HCT116 (cell line): ENCODE results near the gene SRI. TPM values are rescaled to one million over a fixed set of nuclear protein-coding genes. Genes with fewer than 3 reads are reported as not detected.
A peak's percentile ranks its signal among the peaks of the same experiment; 100 is the strongest.

Experiments used
- ATAC-seq: fragments of 200-7000 bp; cut with Tn5 transposase; 2 replicates; pipeline ENCODE4 v1.9.1; 2020; ENCODE audit warnings: mild to moderate bottlenecking, moderate library complexity
- BruUV-seq: library from RNA; stranded (reverse); fragments of 400-500 nt; replicated peaks from 2 replicates; lab custom pipeline; 2021; lab: Mats Ljungman, UMichigan
- CTCF ChIA-PET: fragments of 300-600 bp; sonication (Branson Sonifier 250); formaldehyde crosslinking; loops from one replicate; lab custom pipeline; 2021; ENCODE audit warnings: antibody characterized with exemption; lab: Charles Lee
- POLR2A ChIA-PET: fragments of 300-600, 350-600 bp; sonication (Branson Sonifier 250); formaldehyde crosslinking; loops from one replicate; lab custom pipeline; 2021; ENCODE audit warnings: antibody characterized with exemption; lab: Charles Lee
- RAD21 ChIA-PET, 2 experiments: fragments of 300-600 bp; sonication (Branson Sonifier 250); formaldehyde crosslinking; loops; one replicate each; lab custom pipeline; 2023; ENCODE audit warnings: low total read pairs in 2 of 2; ENCODE audit not compliant: uncharacterized antibody in 2 of 2, unreplicated experiment in 2 of 2, low non-redundant PET in 1 of 2; lab: Charles Lee
- DNase-seq: peaks from one replicate; pipeline ENCODE4 v3.0.0-alpha.2; 2010; ENCODE audit warnings: low read depth, low spot score
- H2AFZ ChIP-seq: fragments of 200-600 bp; shearing (Covaris generic), sonication (generic); 2 replicates; pipeline ENCODE4 v1.6.1; 2017; ENCODE audit warnings: low read depth, mixed run types, mixed read lengths, antibody characterized with exemption, low read length; ENCODE audit not compliant: poor library complexity, severe bottlenecking
- H3K27ac ChIP-seq: 2 replicates; pipeline ENCODE4 v1.5.1; 2012; ENCODE audit warnings: low read depth, low read length
- H3K27me3 ChIP-seq: fragments of 200-600 bp; sonication (generic); 2 replicates; pipeline ENCODE4 v1.6.1; 2016; ENCODE audit warnings: mixed run types, low read length, mixed read lengths; ENCODE audit not compliant: insufficient read depth
- H3K36me3 ChIP-seq, 2 experiments: fragments of 200-500 bp in 1 of 2; fragments of 200-600 bp in 1 of 2; sonication (Bioruptor generic) in 1 of 2; sonication (generic) in 1 of 2; 2 replicates each; pipeline versions ENCODE4 v1.5.1 to v1.6.1; 2014 to 2016; ENCODE audit warnings: low read length in 2 of 2, inconsistent platforms in 1 of 2, mixed read lengths in 1 of 2, mixed run types in 1 of 2; ENCODE audit not compliant: insufficient read depth in 2 of 2, control insufficient read depth in 1 of 2
- H3K4me1 ChIP-seq, 2 experiments: fragments of 200-600 bp in 1 of 2; sonication (generic) in 1 of 2; 2 replicates each; pipeline versions ENCODE4 v1.5.1 to v1.6.1; 2012 to 2017; ENCODE audit warnings: low read length in 2 of 2, inconsistent platforms in 1 of 2, mild to moderate bottlenecking in 1 of 2, mixed read lengths in 1 of 2, mixed run types in 1 of 2, moderate library complexity in 1 of 2; ENCODE audit not compliant: insufficient read depth in 2 of 2, control insufficient read depth in 1 of 2
- H3K4me2 ChIP-seq: fragments of 200-600 bp; sonication (generic); 2 replicates; pipeline ENCODE4 v1.6.1; 2017; ENCODE audit warnings: mixed run types, low read length, mixed read lengths
- H3K4me3 ChIP-seq, 2 experiments: fragments of 200-600 bp in 1 of 2; sonication (generic) in 1 of 2; replicated peaks in 1 of 2; 2 replicates each; pipeline ENCODE4 v1.5.1; 2011 to 2016; ENCODE audit warnings: low read length in 2 of 2, control low read depth in 1 of 2, low read depth in 1 of 2, mild to moderate bottlenecking in 1 of 2, mixed read lengths in 1 of 2, mixed run types in 1 of 2
- H3K79me2 ChIP-seq: fragments of 200-600 bp; sonication (generic); 2 replicates; pipeline ENCODE4 v1.6.1; 2017; ENCODE audit warnings: mild to moderate bottlenecking, mixed run types, low read length, moderate library complexity, mixed read lengths; ENCODE audit not compliant: insufficient read depth
- H3K9ac ChIP-seq: fragments of 200-600 bp; sonication (generic); 2 replicates; pipeline ENCODE4 v1.6.1; 2016; ENCODE audit warnings: low read length, mixed read lengths
- H3K9me2 ChIP-seq: fragments of 200-600 bp; sonication (generic), shearing (Covaris generic); 2 replicates; pipeline ENCODE4 v1.6.1; 2017; ENCODE audit warnings: mixed run types, mild to moderate bottlenecking, moderate library complexity; ENCODE audit not compliant: insufficient read depth
- H3K9me3 ChIP-seq, 2 experiments: fragments of 200-500 bp in 1 of 2; fragments of 200-600 bp in 1 of 2; sonication (Bioruptor generic) in 1 of 2; sonication (generic) in 1 of 2; 2 replicates each; pipeline ENCODE4 v1.6.1; 2014 to 2017; ENCODE audit warnings: low read length in 2 of 2, mixed read lengths in 2 of 2, inconsistent platforms in 1 of 2, low read depth in 1 of 2, mild to moderate bottlenecking in 1 of 2, mixed run types in 1 of 2, moderate library complexity in 1 of 2; ENCODE audit not compliant: control insufficient read depth in 1 of 2, insufficient read depth in 1 of 2
- H4K20me1 ChIP-seq: fragments of 200-600 bp; sonication (generic), shearing (Covaris generic); 2 replicates; pipeline ENCODE4 v1.6.1; 2017; ENCODE audit warnings: mixed run types, mild to moderate bottlenecking, moderate library complexity; ENCODE audit not compliant: insufficient read depth
- CBX3 ChIP-seq: IDR thresholded peaks from 2 replicates; pipeline ENCODE4 v1.6.1; 2012; ENCODE audit warnings: low read depth
- EGR1 ChIP-seq: IDR thresholded peaks from 2 replicates; pipeline ENCODE4 v1.6.1; 2012; ENCODE audit warnings: low read depth
- ELF1 ChIP-seq: IDR thresholded peaks from 2 replicates; pipeline ENCODE4 v1.6.1; 2012; ENCODE audit warnings: low read depth, borderline replicate concordance
- EZH2phosphoT487 ChIP-seq: fragments of 200-600 bp; IDR thresholded peaks from 2 replicates; pipeline ENCODE4 v1.6.1; 2018; ENCODE audit warnings: antibody characterized with exemption, borderline replicate concordance
- FOSL1 ChIP-seq: IDR thresholded peaks from 2 replicates; pipeline ENCODE4 v1.6.1; 2012; ENCODE audit warnings: low read depth
- POLR2AphosphoS5 ChIP-seq: IDR thresholded peaks from 2 replicates; pipeline ENCODE4 v1.6.1; 2011; ENCODE audit warnings: mild to moderate bottlenecking, low read depth, low read length, moderate library complexity
- RAD21 ChIP-seq: IDR thresholded peaks from 2 replicates; pipeline ENCODE4 v1.6.1; 2012; ENCODE audit warnings: low read depth, mild to moderate bottlenecking
- SP1 ChIP-seq: IDR thresholded peaks from 2 replicates; pipeline ENCODE4 v1.6.1; 2012; ENCODE audit warnings: low read depth
- ZNF274 ChIP-seq: fragments of 200-500 bp; sonication (Bioruptor generic); IDR thresholded peaks from 2 replicates; pipeline ENCODE4 v1.6.1; 2014; ENCODE audit warnings: mild to moderate bottlenecking, low read depth, low read length, inconsistent platforms
- intact Hi-C: fragments of 100-400 bp; cut with micrococcal nuclease; formaldehyde crosslinking; loops from 2 replicates; pipeline ENCODE4 v1.10.0; 2022
- total RNA-seq: library from RNA; stranded (reverse); gene quantifications from one replicate; pipeline ENCODE4 v1.2.1, GENCODE V29; 2021; ENCODE audit not compliant: unreplicated experiment
- TF ChIP-seq, protein P1 (sequence below), 3 experiments: fragments of 200-600 bp in 1 of 3; sonication (generic) in 1 of 3; IDR thresholded peaks in 2 of 3; conservative IDR thresholded peaks in 1 of 3; 2 replicates each; pipeline ENCODE4 v1.5.1; 2012 to 2017; ENCODE audit warnings: low read depth in 2 of 3, low read length in 2 of 3, antibody characterized with exemption in 1 of 3, borderline replicate concordance in 1 of 3, control low read depth in 1 of 3, mild to moderate bottlenecking in 1 of 3, mixed read lengths in 1 of 3, mixed run types in 1 of 3, moderate library complexity in 1 of 3; ENCODE audit not compliant: insufficient read depth in 1 of 3

Gene SRI
- total RNA-seq, 1 experiment from 2014 or later: 114 TPM

DNA sequence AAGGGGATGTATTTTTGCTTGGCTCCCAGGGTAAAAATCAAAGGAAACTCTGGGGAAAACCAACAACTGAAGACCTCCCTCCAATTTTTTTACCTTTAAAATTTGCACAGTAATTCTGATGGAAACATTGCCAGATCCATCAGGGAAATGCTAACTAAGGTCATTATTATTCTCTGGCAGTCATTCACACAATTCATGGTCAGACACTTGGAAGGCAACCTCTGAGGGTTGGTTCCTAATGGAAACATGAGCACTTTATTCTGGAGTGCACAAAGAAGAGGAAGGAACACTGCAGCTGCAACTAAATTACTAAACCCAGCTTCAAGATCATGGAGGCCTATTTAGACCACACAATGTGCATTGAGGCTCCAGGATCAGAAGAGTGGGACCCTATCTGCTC, 34.2 kb downstream of the SRI start:
- no peak for DNase-seq
- H3K27me3 ChIP-seq: no peaks in the 10 kb centered on the region
- BruUV-seq: no TSS peak
- H3K4me2 ChIP-seq: no peak overlapping the region
- no peak overlapping the region for H3K4me3 ChIP-seq
- ChIA-PET POLR2A (no interaction called here), RAD21 (no interaction called here), CTCF (interaction anchor here (1.1 kb wide), 1 partner anchor 16 kb away, joined by 4 read pairs; no protein-coding TSS in a partner anchor)
- H3K36me3 ChIP-seq: no peaks in the 10 kb centered on the region
- H3K27ac ChIP-seq: no peak overlapping the region
- no peaks in the 10 kb centered on the region for H3K79me2 ChIP-seq
- no peak overlapping the region for H3K9ac ChIP-seq
- intact Hi-C loops: no loop called here
- no peaks in the 10 kb centered on the region for H3K9me3 ChIP-seq
- H2AFZ ChIP-seq: no peak overlapping the region
- peaks cover 0 to 8% of the 10 kb centered on the region in 2 experiments; a peak in 1 of 4 replicates for H3K4me1 ChIP-seq
- no peak for TF ChIP-seq RAD21
- TF ChIP-seq ZNF274: no peak
- TF ChIP-seq ELF1: no peak
- TF ChIP-seq POLR2AphosphoS5: no peak
- TF ChIP-seq SP1: no peak
- no peak for TF ChIP-seq CBX3
- TF ChIP-seq EGR1: no peak
- TF ChIP-seq, protein P1, sequence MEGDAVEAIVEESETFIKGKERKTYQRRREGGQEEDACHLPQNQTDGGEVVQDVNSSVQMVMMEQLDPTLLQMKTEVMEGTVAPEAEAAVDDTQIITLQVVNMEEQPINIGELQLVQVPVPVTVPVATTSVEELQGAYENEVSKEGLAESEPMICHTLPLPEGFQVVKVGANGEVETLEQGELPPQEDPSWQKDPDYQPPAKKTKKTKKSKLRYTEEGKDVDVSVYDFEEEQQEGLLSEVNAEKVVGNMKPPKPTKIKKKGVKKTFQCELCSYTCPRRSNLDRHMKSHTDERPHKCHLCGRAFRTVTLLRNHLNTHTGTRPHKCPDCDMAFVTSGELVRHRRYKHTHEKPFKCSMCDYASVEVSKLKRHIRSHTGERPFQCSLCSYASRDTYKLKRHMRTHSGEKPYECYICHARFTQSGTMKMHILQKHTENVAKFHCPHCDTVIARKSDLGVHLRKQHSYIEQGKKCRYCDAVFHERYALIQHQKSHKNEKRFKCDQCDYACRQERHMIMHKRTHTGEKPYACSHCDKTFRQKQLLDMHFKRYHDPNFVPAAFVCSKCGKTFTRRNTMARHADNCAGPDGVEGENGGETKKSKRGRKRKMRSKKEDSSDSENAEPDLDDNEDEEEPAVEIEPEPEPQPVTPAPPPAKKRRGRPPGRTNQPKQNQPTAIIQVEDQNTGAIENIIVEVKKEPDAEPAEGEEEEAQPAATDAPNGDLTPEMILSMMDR (IDR thresholded peaks at IDR 0.05 in 2 of 3, conservative IDR thresholded peaks at IDR 0.05 in 1 of 3; ENCODE audit: borderline replicate concordance in 1 of 3, insufficient read depth in 1 of 3, low read depth in 2 of 3, low read length in 2 of 3): no peak
- no peaks in the 10 kb centered on the region for H3K9me2 ChIP-seq
- H4K20me1 ChIP-seq: no peaks in the 10 kb centered on the region
- no peak for ATAC-seq

DNA sequence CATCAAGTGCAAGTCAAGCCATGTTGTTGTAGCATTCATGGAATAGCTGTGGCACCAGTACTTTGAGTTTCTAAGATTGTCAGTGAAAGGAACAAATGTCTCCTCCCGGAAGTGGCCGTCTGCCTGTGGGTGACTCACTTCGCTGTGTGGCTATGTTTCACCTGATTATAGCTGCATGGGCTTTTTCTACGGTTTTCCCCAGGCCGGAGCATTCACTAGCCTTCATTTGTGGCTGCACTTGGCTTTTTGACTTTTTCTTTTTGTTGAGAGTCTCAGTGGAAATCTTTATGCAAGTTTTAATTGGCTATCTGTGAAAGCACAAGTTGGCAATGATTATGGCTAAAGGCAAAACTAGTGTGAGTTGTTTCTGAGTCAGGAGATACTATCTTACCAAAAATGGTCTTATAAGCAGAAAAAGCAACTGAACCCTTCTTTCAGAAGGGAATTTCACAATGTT, 35.0 kb downstream of the SRI start:
- BruUV-seq: no TSS peak
- TF ChIP-seq FOSL1: peak; percentile 29; the same call in 1 of the 2 replicates
- 0 out of 2 replicates have a peak, but pooled peaks have one; percentile 10 for TF ChIP-seq ELF1
- TF ChIP-seq, protein P1 (IDR thresholded peaks at IDR 0.05 in 2 of 3, conservative IDR thresholded peaks at IDR 0.05 in 1 of 3; ENCODE audit: borderline replicate concordance in 1 of 3, insufficient read depth in 1 of 3, low read depth in 2 of 3, low read length in 2 of 3): no peak
- TF ChIP-seq POLR2AphosphoS5: no peak
- TF ChIP-seq EZH2phosphoT487: no peak
- TF ChIP-seq, all 23 proteins: peak for 2
- Histone ChIP-seq H3K4me3 (no peak overlapping the region), H3K9me3 (no peaks in the 10 kb centered on the region), H2AFZ (no peak overlapping the region), H3K9ac (no peak overlapping the region), H3K79me2 (no peaks in the 10 kb centered on the region), H3K27ac (no peak overlapping the region), H4K20me1 (no peaks in the 10 kb centered on the region), H3K36me3 (no peaks in the 10 kb centered on the region), H3K4me1 (peaks cover 0 to 8% of the 10 kb centered on the region in 2 experiments; a peak in 1 of 4 replicates), H3K27me3 (no peaks in the 10 kb centered on the region), H3K4me2 (peak overlapping the region; percentile 5; the same call in 1 of the 2 replicates), H3K9me2 (no peaks in the 10 kb centered on the region)
- DNase-seq (no peak), ATAC-seq (no peak)
- intact Hi-C loops: no loop called here
- ChIA-PET CTCF (no interaction called here), RAD21 (no interaction called here), POLR2A (no interaction called here)
